ENCODE data around the gene MYEF2.

Gene MYEF2

GRCh38 chr15:48143856-48144255 is 34.2 kb downstream of the MYEF2 start:
- DNase-seq = no peak

- DNase-seq = no peak
These were observed 45.2 kb downstream of the MYEF2 start for GRCh38 chr15:48132874-48133273.

- DNase-seq = no peak
These were observed 46.8 kb downstream of the MYEF2 start for GRCh38 chr15:48131324-48131723.

- DNase-seq = no peak
These were observed 51.3 kb downstream of the MYEF2 start for GRCh38 chr15:48126667-48127355.

DNA sequence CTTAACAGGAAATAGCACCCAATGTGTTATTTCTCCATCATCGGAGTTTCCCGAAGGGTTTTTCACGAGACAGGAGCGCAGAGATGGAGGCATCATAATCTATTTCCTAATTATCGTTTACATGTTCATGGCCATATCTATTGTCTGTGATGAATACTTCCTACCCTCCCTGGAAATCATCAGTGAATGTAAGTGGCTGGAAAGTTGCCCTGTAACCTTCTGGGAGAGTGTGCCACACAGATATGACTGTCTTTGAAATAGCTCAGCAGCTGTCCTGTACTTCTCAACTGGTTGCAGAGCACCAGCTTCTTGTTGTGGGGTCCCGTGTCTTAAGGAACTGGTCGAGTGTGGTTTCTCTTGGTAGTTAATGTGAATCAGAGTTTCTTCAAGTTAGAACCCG is 56.2 kb downstream of the MYEF2 start:
- DNase-seq = no peak

DNA sequence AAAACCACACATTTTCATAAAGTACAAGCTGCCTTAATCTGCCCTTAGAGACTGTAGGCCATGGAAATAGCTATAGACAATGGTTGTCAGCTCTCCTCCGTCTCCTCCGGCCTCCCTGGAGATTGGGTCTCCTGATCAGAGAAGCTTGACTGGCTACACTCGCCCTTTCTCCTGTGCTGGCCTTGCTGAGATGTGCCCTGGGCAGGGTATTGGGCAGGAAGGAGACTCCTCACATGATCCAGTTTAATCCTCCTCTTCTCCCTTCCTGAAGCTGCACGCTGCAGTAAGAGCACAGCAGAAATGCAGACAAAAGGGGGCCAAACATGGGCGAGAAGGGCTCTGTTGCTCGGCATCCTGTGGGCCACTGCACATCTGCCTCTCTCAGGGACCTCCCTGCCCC is 57.4 kb downstream of the MYEF2 start, which contains the start of gene SLC24A5:
SLC24A5 (plus strand) TSS at position 246 of the 400 bp plus-strand sequence; CDS start at position 301, 55 bp downstream.
- DNase-seq = no peak

DNA sequence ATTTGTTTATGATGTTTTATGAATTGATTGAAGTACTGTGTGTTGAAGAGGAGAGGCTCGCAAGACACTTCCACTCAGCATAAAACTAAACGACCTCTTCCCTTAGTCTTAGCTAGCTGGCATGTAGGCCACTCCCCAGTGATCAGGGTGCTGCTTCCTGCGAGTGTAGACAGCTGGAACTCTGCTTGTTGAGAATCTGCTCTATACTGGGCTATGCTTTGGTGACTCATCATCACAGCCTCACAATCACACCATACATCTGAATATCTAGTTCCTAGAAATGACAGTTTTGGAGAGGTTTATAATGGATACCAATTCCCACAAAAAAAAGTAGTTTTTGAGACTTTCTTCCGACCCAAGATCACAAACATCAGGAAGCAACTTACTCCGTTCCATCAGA is 58.8 kb downstream of the MYEF2 start:
- no peak for DNase-seq

DNA sequence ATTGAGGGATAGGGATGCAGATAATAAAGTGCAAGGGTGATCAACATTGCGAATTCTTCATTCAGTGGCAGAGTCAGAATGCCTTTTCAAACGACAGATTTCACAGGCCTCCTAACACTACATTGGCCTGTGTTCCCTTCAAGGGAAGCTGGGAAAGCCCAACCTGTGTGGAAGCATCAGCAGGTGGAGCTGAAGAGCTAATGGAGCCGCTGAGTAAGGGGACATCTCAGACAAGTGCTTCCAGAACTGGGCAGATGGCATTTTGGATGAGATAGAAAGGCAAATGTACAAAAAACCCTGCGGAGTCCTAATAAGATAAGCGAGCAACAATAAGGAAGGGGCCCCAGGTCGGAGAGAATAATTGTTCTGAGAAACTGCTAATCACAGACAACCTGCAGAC is 65.9 kb downstream of the MYEF2 start:
- DNase-seq = no peak

- no peak for DNase-seq
These were observed 68.1 kb downstream of the MYEF2 start for GRCh38 chr15:48109856-48110531.

- DNase-seq = no peak
These were observed 68.9 kb downstream of the MYEF2 start for GRCh38 chr15:48109212-48109611.

DNA sequence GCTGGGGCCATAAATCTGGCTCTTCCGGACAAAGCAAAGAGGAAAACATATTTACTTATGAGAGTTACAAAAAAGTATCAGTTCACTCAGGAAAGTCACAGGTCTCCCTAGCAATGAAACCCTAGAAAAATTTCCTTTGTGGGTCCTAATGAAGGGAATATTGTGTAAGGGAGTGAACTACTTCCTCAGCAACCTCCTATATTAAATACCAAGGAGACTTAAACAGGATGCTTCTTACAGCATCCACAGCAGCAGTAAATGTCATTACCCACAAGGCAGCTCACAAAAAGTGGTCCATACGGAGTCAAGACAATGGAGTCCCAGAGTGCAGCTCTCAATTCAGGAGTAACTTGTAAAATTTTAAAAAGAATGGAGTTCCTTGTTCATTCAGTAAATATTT is 72.2 kb downstream of the MYEF2 start:
- DNase-seq = no peak

- no peak for DNase-seq
These were observed 74.4 kb downstream of the MYEF2 start for GRCh38 chr15:48103647-48104046.

- DNase-seq = no peak
These were observed 75.9 kb downstream of the MYEF2 start for GRCh38 chr15:48102167-48102566.

- DNase-seq = no peak
These were observed 76.6 kb downstream of the MYEF2 start for GRCh38 chr15:48101376-48101961.

DNA sequence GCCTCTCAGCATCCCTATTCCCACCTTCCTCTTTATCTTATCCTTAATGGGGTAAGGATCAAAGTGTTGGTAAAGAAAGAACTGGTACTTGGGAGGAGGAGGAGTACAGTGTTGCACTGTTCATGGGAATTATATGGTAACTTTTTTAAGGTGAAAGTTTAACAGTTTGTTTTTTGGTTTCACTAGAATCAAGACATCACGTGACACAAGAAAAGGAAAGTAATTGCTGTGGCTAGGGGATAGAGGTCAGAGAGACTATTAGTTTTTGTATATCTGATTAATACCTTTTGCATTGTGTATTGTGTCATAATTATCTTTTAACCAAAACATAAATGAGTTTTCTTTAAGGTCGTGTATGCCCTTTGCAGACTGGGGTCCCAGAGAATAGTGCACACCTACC is 80.8 kb downstream of the MYEF2 start:
- DNase-seq = no peak

- no peak for DNase-seq
These were observed 81.3 kb downstream of the MYEF2 start for GRCh38 chr15:48096813-48097212.

- DNase-seq = no peak
These were observed 81.7 kb downstream of the MYEF2 start for GRCh38 chr15:48096355-48096786.

GRCh38 chr15:48091522-48091921 is 86.6 kb downstream of the MYEF2 start:
- DNase-seq = no peak

DNA sequence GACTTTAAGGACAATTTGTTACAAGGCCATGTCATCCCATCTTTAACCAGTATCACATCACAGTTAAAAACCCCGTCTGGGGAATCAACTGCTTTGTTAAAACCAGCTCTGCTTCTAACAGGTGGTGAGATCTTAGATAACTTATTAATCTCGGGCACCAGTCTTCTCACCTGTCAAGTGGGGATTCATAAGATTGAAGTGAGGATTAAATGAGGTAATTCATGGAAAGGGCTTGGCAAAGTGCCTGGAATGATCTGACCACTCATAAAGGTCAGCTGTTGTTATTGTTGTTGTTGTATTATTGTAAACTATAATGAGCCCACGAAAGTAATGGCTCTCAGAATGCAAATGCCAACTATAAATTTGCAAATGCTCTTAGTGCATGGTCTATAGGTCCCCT is 87.4 kb downstream of the MYEF2 start:
- no peak for DNase-seq

DNA sequence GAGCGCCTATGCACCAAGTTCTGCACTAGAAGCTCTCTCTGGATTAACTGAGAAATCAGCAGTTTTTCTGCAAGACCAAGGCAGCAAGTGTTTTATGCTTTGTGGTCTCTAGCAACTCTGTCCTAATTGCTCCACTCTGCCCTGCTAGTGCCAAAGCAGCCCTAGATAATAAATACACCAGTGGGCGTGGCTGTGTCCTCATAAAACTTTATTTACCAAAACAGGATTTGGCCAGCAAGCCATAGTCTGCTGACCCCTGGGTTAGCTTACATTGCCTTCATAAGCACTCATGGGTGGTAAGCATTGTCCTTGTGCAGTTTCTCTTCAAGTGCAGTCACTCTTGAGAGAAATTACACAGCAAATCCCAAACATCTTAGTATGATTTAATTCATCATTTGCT is 88.0 kb downstream of the MYEF2 start:
- no peak for DNase-seq

DNA sequence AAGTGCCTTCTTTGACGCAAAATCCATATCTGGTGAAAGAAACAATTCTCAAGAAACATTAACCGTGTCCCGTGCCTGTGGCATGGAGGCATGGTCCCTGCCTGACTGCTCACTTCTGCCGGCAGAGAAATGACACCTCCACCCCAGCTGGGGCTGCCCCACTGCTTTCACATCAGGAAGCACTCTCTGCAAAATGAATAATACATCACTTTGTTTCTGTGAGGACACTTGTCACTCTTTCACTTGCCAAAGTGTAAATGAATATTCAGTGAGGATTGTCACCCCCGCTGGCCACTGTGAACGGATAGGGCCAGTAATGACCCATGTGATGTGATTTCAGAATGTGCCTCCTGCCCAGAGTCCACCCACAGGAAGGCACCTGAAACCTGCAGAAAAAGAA is 88.4 kb downstream of the MYEF2 start:
- no peak for DNase-seq

- no peak for DNase-seq
These were observed 90.3 kb downstream of the MYEF2 start for GRCh38 chr15:48087844-48088243.

- DNase-seq = no peak
These were observed 91.5 kb downstream of the MYEF2 start for GRCh38 chr15:48086576-48086975.

DNA sequence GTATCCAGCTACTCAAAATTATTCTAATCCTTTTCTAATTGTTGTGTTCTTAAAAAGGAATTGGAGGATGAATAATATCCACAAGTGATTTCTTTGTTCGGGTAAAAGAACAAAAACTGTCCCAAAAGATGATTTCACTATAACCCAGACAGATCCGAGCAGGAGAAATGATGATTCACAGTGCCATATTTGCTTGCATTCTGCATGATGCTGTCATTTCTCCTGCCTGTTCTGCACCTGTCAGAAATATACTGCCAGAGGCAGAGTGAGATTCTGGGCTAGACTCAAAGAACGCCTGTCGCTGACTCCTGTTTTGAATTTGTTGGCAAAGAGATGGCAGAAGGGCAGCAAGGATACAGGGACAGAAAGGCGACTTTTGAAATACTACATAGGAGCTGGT is 92.0 kb downstream of the MYEF2 start:
- DNase-seq = no peak

GRCh38 chr15:48085591-48085930 is 92.5 kb downstream of the MYEF2 start:
- no peak for DNase-seq
